Measurements from ENCODE around the gene ARL6IP4.

- TF ChIP-seq REST (IDR thresholded peaks at IDR 0.05; ENCODE audit: insufficient read depth in 1 of 2, low read depth in 2 of 2, low read length in 2 of 2) (no peak), SIN3A (IDR thresholded peaks at IDR 0.05; ENCODE audit: borderline replicate concordance, insufficient read depth, low read length) (no peak), POLR2AphosphoS5 (IDR thresholded peaks at IDR 0.05; ENCODE audit: low read depth, low read length) (no peak), TAF1 (IDR thresholded peaks at IDR 0.05; ENCODE audit: borderline replicate concordance, insufficient read depth, low read length) (no peak), FOXP2 (optimal IDR thresholded peaks at IDR 0.05; ENCODE audit: borderline replicate concordance, extremely low read depth, extremely low read length, insufficient read depth) (no peak)
Measured at GRCh38 chr12:122994140-122994675, 13.7 kb downstream of the ARL6IP4 start.

Measured in PFSK-1 (cell line).